ENCODE data around the gene IRAK3.

IRAK3 gene

DNA sequence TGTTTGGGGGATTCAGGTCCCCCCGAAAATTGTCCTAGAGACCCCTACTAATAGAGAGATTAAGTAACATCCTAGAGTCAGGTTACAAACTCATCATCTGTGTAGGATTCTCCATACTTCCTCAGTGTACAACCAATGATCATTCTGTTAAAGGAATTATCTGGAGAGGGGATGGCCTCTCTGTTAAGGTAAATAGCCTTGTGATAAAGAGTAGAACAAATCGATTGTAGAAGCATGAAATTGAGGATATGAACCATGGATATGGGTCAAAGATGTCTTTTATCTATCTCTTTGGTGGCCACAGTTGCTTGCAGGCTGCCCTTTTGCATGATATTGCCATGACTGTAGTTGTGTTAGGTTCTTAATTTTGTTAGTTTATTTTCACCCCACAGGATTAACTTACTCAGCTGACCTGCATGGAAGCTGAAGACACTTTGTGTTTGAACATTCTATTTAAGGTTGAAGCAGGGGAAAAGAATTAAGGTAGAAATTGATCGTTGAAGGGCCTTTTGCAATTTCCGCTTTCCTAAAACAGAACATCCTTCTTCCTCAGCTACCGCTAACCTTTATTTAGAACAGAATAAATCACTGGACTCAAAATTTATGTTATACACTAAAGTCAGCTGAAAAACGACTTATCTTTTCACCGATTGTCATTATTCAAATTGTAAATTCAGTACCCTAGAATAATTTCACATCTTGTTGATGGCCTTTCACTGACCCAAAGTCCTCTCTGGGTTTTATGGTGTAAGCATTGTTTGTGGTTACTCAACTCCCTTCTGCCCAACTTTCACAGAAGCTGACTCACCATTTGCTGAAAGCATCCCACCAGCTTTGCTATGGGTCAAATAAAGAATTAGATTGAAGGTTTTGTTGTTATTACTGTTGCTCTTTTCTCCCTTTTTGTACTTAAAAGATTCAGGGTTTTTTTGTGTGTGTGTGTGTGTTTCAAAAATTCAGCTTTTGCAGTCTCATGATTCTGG, 52.3 kb downstream of the IRAK3 start:
- DNase-seq, result no peak
- TF ChIP-seq POLR2A (IDR thresholded peaks at IDR 0.05; ENCODE audit: low read length), result no peak
- no peak for TF ChIP-seq GATA1 (IDR thresholded peaks at IDR 0.05; ENCODE audit: low read depth, low read length)

DNA sequence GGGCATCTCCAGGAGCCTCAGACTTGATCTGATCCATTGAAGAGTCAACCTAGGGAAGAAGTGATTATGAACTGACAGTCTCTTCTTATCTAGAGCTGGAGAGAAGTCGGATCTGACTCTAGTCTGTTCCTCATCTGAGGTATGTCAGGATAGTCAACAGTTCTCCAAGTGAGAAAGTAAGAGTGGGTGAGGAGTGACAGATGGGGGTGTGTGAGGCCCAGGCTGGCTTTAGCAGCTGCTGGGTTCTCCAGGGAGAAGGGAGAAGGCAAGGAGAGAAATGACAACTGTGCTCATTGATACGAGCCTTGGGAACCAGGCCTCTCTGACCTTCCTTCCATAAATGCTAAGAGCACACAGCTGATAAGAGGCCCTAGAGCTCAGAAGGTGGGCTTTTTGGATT, 53.3 kb downstream of the IRAK3 start:
- DNase-seq, result no peak

DNA sequence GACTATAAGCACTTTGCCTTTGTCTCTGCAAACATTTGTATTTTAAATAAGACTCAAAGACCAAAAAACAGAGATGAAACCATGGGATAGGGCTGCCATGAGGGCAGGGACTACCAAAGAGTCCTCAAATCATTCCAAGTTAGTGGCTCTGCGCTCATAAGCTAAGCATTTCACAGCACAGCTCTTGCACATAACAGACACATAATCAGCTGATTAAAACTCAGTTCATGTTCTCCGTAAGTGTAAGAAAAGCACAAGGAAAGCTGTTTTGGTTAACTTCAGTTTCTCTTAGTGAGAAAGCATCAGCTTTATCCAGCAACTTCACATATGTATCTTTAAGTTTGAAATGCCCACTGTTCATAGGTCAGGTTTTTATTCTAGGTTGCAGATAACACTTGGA, 54.9 kb downstream of the IRAK3 start:
- no peak for DNase-seq
- no peak for TF ChIP-seq POLR2A (IDR thresholded peaks at IDR 0.05; ENCODE audit: low read length)

More for the DNA sequence above, 53.3 kb downstream of the IRAK3 start:
- TF ChIP-seq POLR2A (IDR thresholded peaks at IDR 0.05; ENCODE audit: low read length) (no peak), GATA1 (IDR thresholded peaks at IDR 0.05; ENCODE audit: low read depth, low read length) (no peak)

DNA sequence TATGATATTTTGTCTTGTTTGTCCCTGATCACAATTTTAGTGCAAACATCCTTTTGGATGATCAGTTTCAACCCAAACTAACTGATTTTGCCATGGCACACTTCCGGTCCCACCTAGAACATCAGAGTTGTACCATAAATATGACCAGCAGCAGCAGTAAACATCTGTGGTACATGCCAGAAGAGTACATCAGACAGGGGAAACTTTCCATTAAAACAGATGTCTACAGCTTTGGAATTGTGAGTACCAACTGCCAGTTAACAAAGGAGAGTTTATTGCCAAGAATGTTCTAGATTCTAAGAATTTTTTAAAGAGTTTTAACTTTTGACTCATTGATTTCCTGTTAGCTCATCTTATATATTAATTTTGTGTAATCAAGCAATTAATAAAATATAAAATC, 55.4 kb downstream of the IRAK3 start:
- no peak for TF ChIP-seq GATA1 (IDR thresholded peaks at IDR 0.05; ENCODE audit: low read depth, low read length)
- no peak for TF ChIP-seq POLR2A (IDR thresholded peaks at IDR 0.05; ENCODE audit: low read length)
- no peak for DNase-seq

DNA sequence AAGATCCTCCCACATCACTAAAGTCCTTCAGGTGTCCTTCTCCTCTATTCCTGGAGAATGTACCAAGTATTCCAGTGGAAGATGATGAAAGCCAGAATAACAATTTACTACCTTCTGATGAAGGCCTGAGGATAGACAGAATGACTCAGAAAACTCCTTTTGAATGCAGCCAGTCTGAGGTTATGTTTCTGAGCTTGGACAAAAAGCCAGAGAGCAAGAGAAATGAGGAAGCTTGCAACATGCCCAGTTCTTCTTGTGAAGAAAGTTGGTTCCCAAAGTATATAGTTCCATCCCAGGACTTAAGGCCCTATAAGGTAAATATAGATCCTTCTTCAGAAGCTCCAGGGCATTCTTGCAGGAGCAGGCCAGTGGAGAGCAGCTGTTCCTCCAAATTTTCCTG, 58.7 kb downstream of the IRAK3 start:
- TF ChIP-seq GATA1 (IDR thresholded peaks at IDR 0.05; ENCODE audit: low read depth, low read length) (no peak), POLR2A (IDR thresholded peaks at IDR 0.05; ENCODE audit: low read length) (no peak)
- no peak for DNase-seq

DNA sequence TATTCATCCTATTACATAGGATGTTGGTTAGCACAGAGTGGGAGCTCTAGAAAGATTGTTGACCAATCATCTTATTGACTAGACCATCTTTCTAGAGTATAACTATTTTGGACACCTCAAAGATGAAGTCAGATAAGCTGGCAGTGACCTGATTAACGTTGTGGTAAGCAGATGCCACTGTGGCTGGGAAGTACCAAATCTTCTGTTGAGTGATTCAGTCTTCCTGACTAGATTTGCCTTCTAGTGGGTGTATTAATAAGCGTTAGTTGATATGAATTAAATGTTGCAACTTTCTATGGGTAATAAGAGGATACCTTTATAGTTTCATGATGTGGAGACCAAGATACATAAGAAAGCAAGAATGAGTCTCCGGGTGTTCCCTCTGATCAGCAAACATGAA, 62.0 kb downstream of the IRAK3 start:
- TF ChIP-seq GATA1 (IDR thresholded peaks at IDR 0.05; ENCODE audit: low read depth, low read length) (no peak), POLR2A (IDR thresholded peaks at IDR 0.05; ENCODE audit: low read length) (no peak)
- no peak for DNase-seq

DNA sequence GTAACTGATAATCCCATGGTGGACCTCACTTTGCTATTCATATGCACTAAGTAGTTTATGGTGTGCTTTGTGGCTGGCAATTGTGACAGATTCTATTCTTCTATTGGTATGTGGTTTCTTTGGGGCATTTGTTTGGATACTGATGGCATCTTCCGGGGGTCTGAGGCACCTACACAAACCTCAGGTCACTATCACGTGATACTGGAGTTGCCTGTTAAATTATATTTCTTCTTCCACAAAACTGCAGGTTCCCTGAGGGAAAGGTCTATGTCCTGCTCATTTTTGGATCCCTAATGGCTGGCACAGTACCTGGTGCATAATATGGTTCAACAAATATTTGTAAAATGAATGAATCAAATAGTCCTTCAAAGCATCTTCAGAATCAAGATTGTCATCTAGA, 63.8 kb downstream of the IRAK3 start:
- DNase-seq, result no peak
- TF ChIP-seq GATA1 (IDR thresholded peaks at IDR 0.05; ENCODE audit: low read depth, low read length) (no peak), POLR2A (IDR thresholded peaks at IDR 0.05; ENCODE audit: low read length) (no peak)

DNA sequence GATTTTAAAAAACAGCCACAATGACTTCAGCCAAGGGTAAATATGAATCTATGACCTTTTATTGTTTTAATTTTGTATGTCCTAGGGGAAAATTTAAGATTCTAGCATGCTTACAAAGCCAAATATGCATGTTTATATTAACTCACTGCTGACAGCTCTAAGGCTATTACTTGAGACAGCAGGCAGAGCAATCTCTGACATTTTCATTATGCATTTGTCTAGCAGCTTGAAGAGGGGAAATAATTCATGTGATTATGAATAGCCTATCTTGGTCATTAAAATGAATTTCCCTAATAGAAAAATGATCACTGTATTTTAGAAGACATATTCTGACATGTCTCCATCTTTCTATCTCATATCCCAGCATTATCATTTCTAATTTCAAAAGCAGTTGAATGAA, 66.7 kb downstream of the IRAK3 start:
- TF ChIP-seq GATA1 (IDR thresholded peaks at IDR 0.05; ENCODE audit: low read depth, low read length) (no peak), POLR2A (IDR thresholded peaks at IDR 0.05; ENCODE audit: low read length) (no peak)
- DNase-seq, result no peak

DNA sequence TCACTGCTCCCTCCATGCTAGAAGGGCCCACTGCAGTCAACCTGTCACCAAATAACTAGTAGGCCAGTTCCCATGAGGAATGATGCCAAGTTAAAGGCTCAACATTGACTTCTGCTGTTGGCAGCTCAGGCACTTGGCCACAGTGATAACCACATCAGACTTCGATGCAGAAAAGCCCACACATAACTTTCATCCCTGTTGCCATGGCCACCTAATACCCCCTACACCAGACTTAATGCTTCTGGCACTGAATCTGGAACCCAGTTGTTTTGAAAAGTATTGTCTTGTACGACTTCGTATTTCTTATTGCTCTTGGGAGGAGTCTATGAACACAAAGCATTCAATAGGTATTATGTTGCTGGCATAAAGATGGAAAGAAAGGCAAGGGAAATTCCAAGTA, 69.0 kb downstream of the IRAK3 start:
- TF ChIP-seq POLR2A (IDR thresholded peaks at IDR 0.05; ENCODE audit: low read length) (no peak), GATA1 (IDR thresholded peaks at IDR 0.05; ENCODE audit: low read depth, low read length) (no peak)
- DNase-seq, result no peak

DNA sequence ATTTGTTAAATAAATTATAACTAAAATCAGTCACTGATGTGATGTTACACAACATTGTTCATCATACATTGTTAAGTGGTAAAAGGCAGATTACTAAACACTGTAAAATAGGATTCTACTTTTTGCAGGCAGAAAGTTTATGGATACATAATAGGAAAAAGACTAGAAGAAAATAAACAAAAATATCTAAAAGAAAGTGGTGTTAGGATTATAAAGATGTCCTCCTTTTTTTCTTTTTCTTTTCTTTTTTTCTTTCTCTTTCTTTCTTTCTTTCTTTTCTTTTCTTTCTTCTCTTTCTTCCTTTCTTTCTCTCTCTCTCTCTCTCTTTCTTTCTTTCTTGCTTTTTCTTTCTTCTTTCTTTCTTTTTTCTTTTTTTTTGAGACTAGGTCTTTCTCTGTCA, 73.7 kb downstream of the IRAK3 start:
- DNase-seq, result no peak
- TF ChIP-seq GATA1 (IDR thresholded peaks at IDR 0.05; ENCODE audit: low read depth, low read length) (no peak), POLR2A (IDR thresholded peaks at IDR 0.05; ENCODE audit: low read length) (no peak)

DNA sequence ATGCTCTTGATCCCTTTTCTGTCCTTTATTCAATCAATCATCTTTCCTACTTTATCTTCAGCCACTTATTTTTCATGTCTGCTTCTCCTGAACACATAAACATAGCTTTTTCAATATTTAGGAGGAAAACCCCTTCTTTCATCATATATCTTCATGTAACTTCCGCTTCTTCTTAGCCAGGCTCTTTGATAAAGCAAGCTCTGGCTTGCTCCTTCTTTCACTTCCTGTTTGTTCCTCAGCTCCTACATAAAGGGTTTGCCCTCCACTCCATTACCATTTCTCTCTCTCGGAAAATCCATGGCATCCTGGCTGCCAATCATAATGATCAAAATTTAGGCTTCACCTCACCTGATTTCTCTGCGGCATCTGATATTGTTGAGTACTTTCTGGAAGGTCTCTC, 79.5 kb downstream of the IRAK3 start:
- TF ChIP-seq POLR2A (IDR thresholded peaks at IDR 0.05; ENCODE audit: low read length) (no peak), GATA1 (IDR thresholded peaks at IDR 0.05; ENCODE audit: low read depth, low read length) (no peak)
- no peak for DNase-seq

DNA sequence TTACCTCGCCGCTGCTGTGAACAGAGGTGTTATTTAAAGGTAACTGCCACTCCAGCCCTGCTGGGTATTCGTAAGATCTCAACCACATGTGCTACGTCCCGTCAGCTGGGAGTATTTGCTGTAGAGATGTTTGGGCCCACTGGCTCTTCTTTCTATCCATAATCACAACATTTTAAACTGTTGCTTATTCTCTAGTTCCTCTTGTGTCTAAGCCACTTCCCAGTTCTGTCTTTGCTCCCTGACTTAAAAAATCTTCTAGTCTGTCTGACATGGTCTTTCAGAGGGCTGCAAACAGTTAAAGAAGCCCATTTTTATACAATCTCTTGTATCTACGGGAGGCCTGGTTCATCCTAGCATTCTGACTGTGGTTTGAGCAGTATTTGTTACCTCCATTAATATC, 80.1 kb downstream of the IRAK3 start:
- TF ChIP-seq POLR2A (IDR thresholded peaks at IDR 0.05; ENCODE audit: low read length) (no peak), GATA1 (IDR thresholded peaks at IDR 0.05; ENCODE audit: low read depth, low read length) (no peak)
- no peak for DNase-seq

DNA sequence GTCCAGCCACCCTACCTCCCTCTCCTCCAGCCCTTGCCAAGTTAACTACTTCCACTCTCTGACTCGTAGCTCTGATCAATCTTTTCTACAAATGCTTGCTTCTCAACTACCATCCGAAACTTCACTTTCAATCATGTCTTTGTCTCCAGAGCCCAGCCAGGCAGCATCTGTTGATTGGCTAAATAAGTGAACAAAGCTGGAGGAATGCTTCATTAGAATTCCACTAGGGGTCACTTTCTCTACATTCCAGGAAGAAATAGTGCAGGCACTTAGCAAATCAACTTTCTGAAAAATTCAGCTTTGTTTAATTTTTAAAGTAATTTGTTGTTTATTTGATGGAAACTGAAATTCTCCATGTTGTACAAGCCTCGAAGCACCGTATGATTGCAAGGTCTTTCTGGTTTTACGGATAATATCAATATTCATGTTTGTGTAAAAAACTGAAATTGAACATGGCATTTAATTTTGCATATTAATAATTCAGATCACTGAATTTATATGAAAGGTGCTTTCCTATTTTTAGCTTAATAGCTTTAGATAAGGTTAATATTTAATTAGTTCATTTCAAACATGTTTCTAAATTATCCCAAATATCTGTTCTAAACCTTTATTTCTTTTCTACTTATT, 80.9 kb downstream of the IRAK3 start:
- peak; percentile 51 to 55 for DNase-seq
- TF ChIP-seq POLR2A (IDR thresholded peaks at IDR 0.05; ENCODE audit: low read length), result no peak
- no peak for TF ChIP-seq GATA1 (IDR thresholded peaks at IDR 0.05; ENCODE audit: low read depth, low read length)

DNA sequence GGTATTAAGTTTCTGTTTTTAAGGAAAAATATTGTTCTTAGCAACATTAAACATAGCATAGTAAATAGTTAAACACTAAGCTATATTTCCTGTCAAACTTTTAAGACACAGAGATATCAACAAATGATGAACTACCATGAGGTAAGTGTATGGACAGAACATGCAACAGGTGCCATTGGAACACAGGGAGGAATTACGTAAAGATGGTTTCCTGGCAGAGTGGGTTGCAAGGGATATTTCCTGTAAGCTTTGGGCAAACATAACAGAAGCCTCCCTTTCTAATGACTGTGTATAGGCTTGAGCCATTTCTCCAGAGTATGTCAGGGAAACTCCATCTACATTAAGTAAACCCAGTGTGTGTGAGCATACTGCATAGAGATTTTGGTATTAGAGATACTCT, 81.6 kb downstream of the IRAK3 start:
- no peak for TF ChIP-seq POLR2A (IDR thresholded peaks at IDR 0.05; ENCODE audit: low read length)
- no peak for TF ChIP-seq GATA1 (IDR thresholded peaks at IDR 0.05; ENCODE audit: low read depth, low read length)

DNA sequence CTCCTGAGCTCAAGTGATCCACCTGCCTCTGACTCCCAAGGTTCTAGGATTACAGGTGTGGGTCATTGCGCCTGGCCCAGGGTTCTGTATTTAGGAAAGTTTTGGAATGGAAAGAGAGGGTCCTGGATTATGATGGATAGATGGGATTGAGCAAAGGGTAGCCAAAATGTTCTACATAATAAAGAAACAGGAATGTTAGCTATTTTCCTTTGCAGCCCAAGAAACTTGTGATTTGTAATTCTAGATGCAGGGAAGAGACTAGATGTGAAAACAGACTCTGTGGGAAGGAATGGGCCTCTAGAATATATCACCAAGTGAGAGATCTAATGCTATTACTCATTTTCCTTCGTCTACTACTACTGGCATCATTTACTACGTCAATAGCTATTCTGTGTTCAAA, 83.6 kb downstream of the IRAK3 start:
- no peak for TF ChIP-seq GATA1 (IDR thresholded peaks at IDR 0.05; ENCODE audit: low read depth, low read length)
- no peak for TF ChIP-seq POLR2A (IDR thresholded peaks at IDR 0.05; ENCODE audit: low read length)
- no peak for DNase-seq

More for the DNA sequence above, 81.6 kb downstream of the IRAK3 start:
- DNase-seq, result no peak

Measured in erythroblast (primary cell).